CD4-positive, alpha-beta T cell treated with Interleukin-4 for 4 hours (primary cell): ENCODE data around the gene DEDD2.

ENCODE experiments used
- DNase-seq: peaks from one replicate; pipeline ENCODE4 v3.0.0-alpha.2; 2020

DEDD2 gene

DNA sequence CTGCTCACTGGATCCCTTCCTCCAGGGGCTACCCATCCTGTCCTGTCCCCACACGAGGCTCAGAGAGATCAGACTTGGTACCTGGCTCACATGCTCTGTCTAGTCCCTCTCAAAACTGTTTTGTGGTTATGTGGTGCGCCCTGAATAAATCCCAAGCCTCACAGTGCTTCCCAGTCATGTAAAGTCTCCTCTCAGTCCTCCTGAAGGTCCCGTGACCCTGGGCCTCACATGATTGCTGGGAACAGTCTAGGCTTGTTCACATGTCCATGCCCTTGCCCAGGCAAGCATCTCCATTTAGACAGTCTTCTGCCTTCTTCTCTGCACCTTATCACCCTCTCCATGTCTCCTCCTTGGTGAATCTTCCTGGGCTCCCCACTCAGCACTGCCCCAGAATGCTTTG lies 49.3 kb downstream of the DEDD2 start:
- DNase-seq = no peak

GRCh38 chr19:42166316-42166715 lies 51.2 kb downstream of the DEDD2 start:
- no peak for DNase-seq

- DNase-seq = no peak
Measured at GRCh38 chr19:42165146-42165545, 52.3 kb downstream of the DEDD2 start.

- DNase-seq = no peak
Measured at GRCh38 chr19:42161616-42162263, 55.7 kb downstream of the DEDD2 start.

DNA sequence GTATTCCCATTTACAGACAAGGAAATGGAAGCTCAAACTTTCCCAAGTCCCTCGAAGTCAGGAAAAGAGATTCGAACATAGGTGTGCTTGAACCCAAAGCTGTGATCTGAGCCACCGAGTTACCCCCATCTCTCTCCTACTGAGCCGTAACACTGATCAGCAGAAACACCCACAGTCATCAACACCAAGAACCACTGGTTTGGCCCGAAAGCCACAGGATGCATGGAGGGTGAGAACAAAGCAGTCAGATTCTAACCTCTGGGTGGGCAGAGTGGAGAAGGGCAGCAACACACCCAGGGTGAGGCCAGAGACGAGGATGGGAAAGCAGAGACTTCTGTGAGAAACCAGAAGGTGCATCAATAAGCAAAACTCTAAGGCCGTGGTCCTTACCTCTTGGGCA lies 57.5 kb downstream of the DEDD2 start:
- DNase-seq = no peak

GRCh38 chr19:42158926-42159325 lies 58.6 kb downstream of the DEDD2 start:
- DNase-seq = no peak

GRCh38 chr19:42156571-42156970 lies 60.9 kb downstream of the DEDD2 start:
- DNase-seq = no peak

GRCh38 chr19:42155796-42156195 lies 61.7 kb downstream of the DEDD2 start:
- DNase-seq = no peak

- DNase-seq = no peak
Measured at GRCh38 chr19:42154471-42155323, 62.8 kb downstream of the DEDD2 start.

GRCh38 chr19:42153672-42154433 lies 63.6 kb downstream of the DEDD2 start:
- no peak for DNase-seq

- no peak for DNase-seq
Measured at GRCh38 chr19:42152910-42153671, 64.4 kb downstream of the DEDD2 start.

DNA sequence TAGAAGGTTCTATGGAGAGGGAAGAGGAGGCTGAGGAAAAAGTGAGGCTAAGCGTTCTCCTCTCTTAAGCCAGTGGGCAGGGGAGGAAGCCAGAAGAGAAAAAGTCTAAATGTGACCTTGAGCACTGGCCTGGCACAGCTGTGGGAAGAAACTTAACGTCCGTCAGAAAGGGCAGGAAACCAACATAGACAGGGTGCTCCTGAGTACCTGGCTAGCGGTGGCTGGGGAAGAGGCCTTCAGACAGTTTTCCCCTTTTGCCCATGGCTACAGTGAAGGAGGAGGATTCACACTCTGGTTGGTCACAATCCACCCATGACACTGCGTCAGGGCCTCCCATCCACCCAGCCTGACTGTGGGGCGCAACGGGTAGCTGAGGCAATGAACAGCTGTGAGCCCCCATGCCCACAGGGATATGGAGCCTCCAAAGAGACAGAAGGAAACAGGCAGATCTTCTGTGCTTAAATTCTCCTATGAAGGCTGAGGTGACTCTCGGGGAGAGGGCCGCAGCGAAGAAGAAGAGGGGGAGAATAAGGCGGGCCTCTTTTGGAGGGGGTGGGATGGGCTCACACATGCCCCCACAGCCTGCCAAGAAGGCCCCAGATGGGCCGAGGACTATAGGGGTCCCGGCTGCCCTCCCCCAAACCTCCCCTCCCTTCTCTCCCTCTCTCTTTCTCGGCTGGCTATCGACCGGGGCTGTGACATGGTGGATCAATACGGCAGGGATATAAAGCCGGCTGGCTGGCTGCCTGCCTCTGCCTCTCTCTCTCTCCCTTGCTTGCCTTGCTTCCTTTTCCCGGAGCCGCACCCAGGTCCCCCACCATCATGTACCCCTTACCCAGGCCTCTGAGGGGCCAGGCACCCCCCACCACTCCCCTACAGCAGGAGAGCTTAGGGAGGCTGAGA lies 65.4 kb downstream of the DEDD2 start:
- DNase-seq = no peak

DNA sequence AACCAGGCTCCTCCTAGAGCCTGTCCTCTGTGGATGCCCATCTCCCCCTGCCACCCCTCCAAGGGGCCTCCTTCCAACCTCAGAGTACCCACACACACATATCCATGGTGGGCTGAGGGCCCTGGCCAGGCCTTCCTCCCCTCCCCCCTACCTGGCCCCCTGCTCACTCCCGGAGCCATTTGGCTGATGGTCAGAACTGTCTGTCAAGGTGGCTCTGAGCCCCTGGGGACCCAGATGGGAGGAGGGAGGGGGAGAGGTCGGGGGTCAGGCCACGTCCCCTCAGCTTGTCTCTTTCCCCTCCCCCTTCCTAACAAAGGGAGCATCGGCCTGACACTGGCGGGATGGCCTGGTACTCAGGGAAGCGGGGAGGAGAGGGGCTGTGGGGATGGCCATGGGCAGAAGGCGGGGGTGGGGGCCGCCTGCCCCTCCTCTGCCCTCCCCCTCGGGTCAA lies 66.5 kb downstream of the DEDD2 start:
- no peak for DNase-seq

DNA sequence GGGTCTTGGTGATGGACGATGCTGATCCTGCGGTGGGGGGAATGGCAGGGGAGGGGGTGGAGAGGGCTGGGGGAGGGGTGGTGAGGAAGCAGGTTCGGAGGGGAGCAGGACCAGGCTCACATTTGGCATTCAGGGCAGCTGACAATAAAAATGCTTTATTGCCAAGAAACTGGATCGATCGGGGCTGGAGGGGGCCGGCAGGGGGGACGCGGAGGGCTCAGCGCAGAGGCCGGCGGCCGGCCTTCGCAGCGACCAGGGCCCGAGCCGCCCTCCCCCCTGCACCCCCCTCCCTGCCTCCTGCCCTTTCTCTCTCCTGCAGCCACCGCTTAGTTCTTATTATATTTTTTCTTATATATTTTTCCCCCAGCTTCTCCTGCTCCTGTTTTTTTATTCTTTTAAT lies 67.1 kb downstream of the DEDD2 start:
- no peak for DNase-seq

DNA sequence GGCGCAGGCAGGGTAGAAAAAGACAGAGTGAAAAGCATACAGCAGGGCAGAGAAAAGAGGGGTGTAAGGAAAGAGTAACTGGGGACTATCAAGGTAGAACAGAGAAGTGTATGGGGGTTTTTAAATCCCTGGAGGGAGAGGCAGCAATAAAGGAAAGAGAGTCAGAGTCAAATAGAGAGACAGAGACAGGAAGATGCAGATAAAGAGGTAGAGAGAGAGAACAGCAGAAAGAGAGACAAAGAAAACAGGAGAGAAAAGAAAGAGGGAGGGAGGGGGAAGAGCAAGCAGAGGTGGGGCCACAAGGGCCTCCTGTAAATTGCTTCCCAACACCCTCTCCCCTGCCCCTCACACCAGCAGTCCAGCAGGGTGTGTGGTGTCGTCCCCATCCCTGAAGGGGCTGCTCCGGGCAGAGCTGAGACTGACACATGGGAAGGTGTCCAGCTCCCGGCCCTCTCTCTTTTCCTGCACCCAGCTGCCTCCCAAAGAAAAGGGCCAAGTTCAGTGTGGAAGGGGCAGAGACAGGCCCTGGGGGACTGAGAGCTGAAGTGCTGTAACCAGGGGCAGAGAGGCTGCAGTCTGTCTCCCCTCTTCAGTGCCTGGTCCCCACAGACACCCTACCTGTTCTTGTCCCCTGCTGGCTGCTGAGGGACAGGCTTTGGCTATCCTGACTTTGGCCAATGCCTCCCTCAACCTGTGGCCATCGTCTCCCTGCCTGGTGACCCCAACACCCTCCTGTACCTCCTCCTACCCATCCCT lies 67.9 kb downstream of the DEDD2 start:
- DNase-seq = no peak
